Gastroesophageal sphincter (tissue), 4 donors: Measurements from ENCODE around the gene PRR36. TPM values are rescaled to one million over a fixed set of nuclear protein-coding genes. Genes with fewer than 3 reads are reported as not detected.

Source experiments
- ATAC-seq: fragments of 150-250 bp; one replicate; pipeline ENCODE4 v1.9.1; 2016; ENCODE audit warnings: mild to moderate bottlenecking, moderate library complexity
- H3K27ac ChIP-seq, 4 donors: fragments of 200-600 bp; sonication (generic) in 3 of 4; 1 replicate in 3 of 4; 2 replicates in 1 of 4; pipeline ENCODE4 v1.5.1; 2016 to 2019
- H3K27me3 ChIP-seq: fragments of 200-600 bp; sonication (generic); one replicate; pipeline ENCODE4 v1.5.1; 2019
- H3K36me3 ChIP-seq, 2 donors: fragments of 200-600 bp; sonication (generic); one replicate each; pipeline ENCODE4 v1.5.1; 2019; ENCODE audit warnings: control low read depth in 1 of 2
- H3K4me1 ChIP-seq, 3 donors: fragments of 200-600 bp; sonication (generic); 1 replicate in 2 of 3; 2 replicates in 1 of 3; pipeline ENCODE4 v1.5.1; 2016 to 2019; ENCODE audit warnings: control low read depth in 2 of 3
- H3K4me3 ChIP-seq, 2 donors: fragments of 200-600 bp; sonication (generic); one replicate each; pipeline ENCODE4 v1.5.1; 2019; ENCODE audit warnings: mild to moderate bottlenecking in 1 of 2, moderate library complexity in 1 of 2
- H3K9me3 ChIP-seq, 3 donors: fragments of 200-600 bp; sonication (generic); one replicate each; pipeline ENCODE4 v1.5.1; 2017 to 2019; ENCODE audit warnings: control low read depth in 2 of 3
- CTCF ChIP-seq, 4 experiments: fragments of 200-600 bp in 2 of 4; fragments of 450-650 bp in 2 of 4; sonication (generic) in 1 of 4; IDR thresholded peaks; one replicate each; pipeline ENCODE4 v1.5.1; 2017 to 2019; ENCODE audit warnings: antibody characterized with exemption in 4 of 4, mild to moderate bottlenecking in 2 of 4, moderate library complexity in 2 of 4
- EP300 ChIP-seq: sonication (generic); formaldehyde crosslinking; IDR thresholded peaks from one replicate; pipeline ENCODE4 v1.6.1; 2017; ENCODE audit warnings: antibody characterized with exemption, mild to moderate bottlenecking
- POLR2A ChIP-seq, 2 donors: fragments of 450-650 bp; IDR thresholded peaks; one replicate each; pipeline ENCODE4 v1.6.1; 2017; ENCODE audit warnings: antibody characterized with exemption in 2 of 2, mild to moderate bottlenecking in 2 of 2, moderate library complexity in 1 of 2
- POLR2AphosphoS5 ChIP-seq: sonication (generic); formaldehyde crosslinking; IDR thresholded peaks from one replicate; pipeline ENCODE4 v1.6.1; 2017; ENCODE audit warnings: antibody characterized with exemption
- WGBS, 2 donors: methylation state at CpG; one replicate each; pipeline ENCODE4 v1.1.5; 2018; ENCODE audit warnings: low coverage in 1 of 2; 5-methylcytosine and 5-hydroxymethylcytosine counted together
- total RNA-seq, 4 donors: library from RNA; depleted of rRNA; stranded (reverse); fragments of >200 nt; gene quantifications; one replicate each; pipeline ENCODE4 v1.1.0, GENCODE V29; 2016

PRR36 gene
- total RNA-seq, 4 donors from 2014 or later: not detected

DNA sequence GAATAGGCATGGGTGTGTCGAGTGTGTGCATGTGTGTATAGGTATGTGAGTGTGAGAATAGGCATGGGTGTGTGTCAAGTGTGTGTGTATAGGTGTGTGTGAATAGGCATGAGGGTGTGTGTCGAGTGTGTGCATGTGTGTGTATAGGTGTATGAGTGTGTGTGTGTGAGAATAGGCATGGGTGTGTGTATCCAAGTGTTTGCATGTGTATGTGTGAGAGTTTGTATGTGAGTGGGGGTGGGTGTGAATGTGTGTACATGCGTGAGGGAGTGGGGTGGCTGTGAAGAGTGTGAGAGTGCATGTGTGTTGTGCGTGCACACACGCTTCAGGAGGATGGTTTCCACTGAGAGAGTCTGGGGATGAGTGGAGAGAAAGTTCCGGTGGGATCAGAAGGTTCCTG, 30.7 kb downstream of the PRR36 start:
- no peaks in the 10 kb centered on the region for H3K36me3 ChIP-seq
- no peaks in the 10 kb centered on the region for H3K27me3 ChIP-seq
- no peak overlapping the region for H3K27ac ChIP-seq
- H3K4me3 ChIP-seq: no peak overlapping the region
- no peaks in the 10 kb centered on the region for H3K9me3 ChIP-seq
- 82 to 95% methylated on average over 4 to 6 of the region's 6 CpGs for WGBS, 2 donors
- ATAC-seq: no peak
- no peaks in the 10 kb centered on the region for H3K4me1 ChIP-seq
- TF ChIP-seq POLR2A (IDR thresholded peaks at IDR 0.05): no peak
- no peak for TF ChIP-seq CTCF (IDR thresholded peaks at IDR 0.05)
- TF ChIP-seq EP300: no peak
- no peak for TF ChIP-seq POLR2AphosphoS5

DNA sequence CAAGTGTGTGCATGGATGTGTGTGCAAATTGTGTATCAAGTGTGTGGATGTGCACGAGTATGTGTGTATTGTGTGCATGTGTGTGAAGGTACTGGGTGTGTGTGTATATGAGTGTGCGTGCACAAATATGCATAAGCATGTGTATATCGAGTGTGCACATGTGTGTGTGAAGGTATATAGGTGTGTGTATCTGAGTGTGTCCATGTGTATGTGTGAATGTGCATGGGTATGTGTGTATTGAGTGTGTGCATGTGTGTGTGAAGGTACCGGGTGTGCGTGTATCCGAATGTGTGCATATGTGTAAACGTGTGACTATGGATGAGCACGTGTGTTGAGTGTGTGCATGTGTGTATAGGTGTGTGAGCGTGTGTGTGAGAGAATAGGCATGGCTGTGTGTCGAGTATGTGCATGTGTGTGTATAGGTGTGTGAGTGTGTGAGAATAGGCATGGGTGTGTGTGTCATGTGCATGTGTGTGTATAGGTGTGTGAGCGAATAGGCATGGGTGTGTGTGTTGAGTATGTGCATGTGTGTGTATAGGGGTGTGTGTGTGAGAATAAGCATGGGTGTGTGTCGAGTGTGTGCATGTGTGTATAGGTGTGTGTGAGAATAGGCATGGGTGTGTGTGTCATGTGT, 31.4 kb downstream of the PRR36 start:
- Histone ChIP-seq H3K9me3 (no peaks in the 10 kb centered on the region), H3K27me3 (no peaks in the 10 kb centered on the region), H3K4me1 (no peaks in the 10 kb centered on the region), H3K27ac (no peak overlapping the region), H3K36me3 (no peaks in the 10 kb centered on the region), H3K4me3 (no peak overlapping the region)
- no peak for ATAC-seq
- 91 to 92% methylated on average over 9 to 12 of the region's 12 CpGs for WGBS, 2 donors
- TF ChIP-seq CTCF (IDR thresholded peaks at IDR 0.05): no peak
- no peak for TF ChIP-seq POLR2AphosphoS5
- no peak for TF ChIP-seq POLR2A (IDR thresholded peaks at IDR 0.05)
- TF ChIP-seq EP300: no peak

DNA sequence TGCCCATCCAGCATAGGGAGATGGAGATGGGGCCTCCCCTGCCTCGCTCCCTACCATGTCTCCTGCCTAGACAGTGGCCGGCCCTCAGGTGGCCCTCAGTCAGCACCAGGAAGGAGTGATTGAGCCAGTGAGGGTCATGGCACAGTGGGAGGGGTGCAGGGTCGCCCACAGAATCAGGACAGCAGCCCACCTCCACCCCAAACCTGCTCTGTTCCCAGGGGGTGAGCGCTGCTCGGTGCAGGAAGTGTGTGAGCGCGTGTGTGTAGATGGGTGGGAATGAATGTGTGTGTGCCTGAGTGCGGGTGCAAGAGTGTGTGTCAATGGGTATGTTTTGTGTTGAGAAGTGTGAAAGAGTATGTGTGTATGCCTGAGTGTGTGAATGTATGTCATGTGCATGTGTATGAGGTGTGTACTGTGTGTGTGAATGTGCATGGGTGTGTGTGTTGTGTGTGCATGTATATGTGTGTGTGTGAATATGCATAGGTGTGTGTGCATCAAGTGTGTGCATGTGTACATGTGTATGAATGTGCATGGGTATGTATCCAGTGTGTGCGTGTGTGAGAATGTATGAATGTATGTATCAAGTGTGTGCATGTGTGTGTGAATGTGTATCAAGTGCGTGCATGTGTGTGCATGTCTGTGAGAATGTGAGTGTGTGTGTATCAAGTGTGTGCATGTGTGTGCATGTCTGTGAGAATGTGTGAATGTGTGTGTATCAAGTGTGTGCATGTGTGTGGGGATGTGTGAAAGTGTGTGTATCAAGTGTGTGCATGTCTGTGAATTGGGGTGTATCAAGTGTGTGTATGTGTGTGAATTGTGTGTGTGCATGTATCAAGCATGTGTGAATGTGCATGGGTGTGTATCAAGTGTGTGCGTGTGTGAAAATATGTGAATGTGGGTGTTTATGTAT, 32.2 kb downstream of the PRR36 start:
- 69 to 90% methylated on average over 3 to 4 of the region's 11 CpGs for WGBS, 2 donors
- no peak for TF ChIP-seq POLR2A (IDR thresholded peaks at IDR 0.05)
- no peak for TF ChIP-seq EP300
- no peak for TF ChIP-seq POLR2AphosphoS5
- no peak for TF ChIP-seq CTCF (IDR thresholded peaks at IDR 0.05)
- Histone ChIP-seq H3K27ac (no peak overlapping the region), H3K27me3 (no peaks in the 10 kb centered on the region), H3K36me3 (no peaks in the 10 kb centered on the region), H3K4me1 (no peaks in the 10 kb centered on the region), H3K4me3 (no peak overlapping the region), H3K9me3 (no peaks in the 10 kb centered on the region)
- no peak for ATAC-seq

GRCh38 chr19:7840629-7841028, 33.6 kb downstream of the PRR36 start:
- H3K4me1 ChIP-seq: no peaks in the 10 kb centered on the region
- WGBS, 2 donors: 79 to 82% methylated on average over 8 of the region's 8 CpGs
- H3K27ac ChIP-seq: no peak overlapping the region
- TF ChIP-seq POLR2AphosphoS5 (no peak), CTCF (IDR thresholded peaks at IDR 0.05) (no peak), POLR2A (IDR thresholded peaks at IDR 0.05) (no peak), EP300 (no peak)
- no peaks in the 10 kb centered on the region for H3K9me3 ChIP-seq
- H3K27me3 ChIP-seq: no peaks in the 10 kb centered on the region
- no peak overlapping the region for H3K4me3 ChIP-seq
- H3K36me3 ChIP-seq: no peaks in the 10 kb centered on the region
- ATAC-seq: no peak

DNA sequence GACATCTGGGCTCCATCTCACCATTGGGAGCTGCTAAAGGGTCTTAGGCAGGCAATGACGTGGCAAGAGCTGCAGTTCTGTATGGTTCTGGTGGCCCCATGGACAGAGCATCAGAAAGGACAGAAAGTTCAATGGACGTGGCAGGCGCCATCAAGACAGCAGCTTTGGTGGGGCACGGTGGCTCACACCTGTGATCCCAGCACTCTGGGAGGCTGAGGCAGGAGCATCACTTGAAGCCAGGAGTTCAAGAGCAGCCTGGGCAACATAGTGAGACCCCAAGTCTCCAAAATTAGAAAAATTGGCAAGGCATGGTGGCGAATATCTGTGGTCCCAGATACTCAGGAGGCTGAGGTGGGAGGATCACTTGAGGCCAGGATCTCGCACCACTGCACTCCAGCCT, 34.7 kb downstream of the PRR36 start:
- Histone ChIP-seq H3K9me3 (no peaks in the 10 kb centered on the region), H3K27ac (no peak overlapping the region), H3K4me1 (no peaks in the 10 kb centered on the region), H3K4me3 (no peak overlapping the region), H3K36me3 (no peaks in the 10 kb centered on the region), H3K27me3 (no peaks in the 10 kb centered on the region)
- 86 to 100% methylated on average over 3 to 4 of the region's 6 CpGs for WGBS, 2 donors
- ATAC-seq: no peak
- no peak for TF ChIP-seq POLR2A (IDR thresholded peaks at IDR 0.05)
- no peak for TF ChIP-seq POLR2AphosphoS5
- TF ChIP-seq EP300: no peak
- TF ChIP-seq CTCF (IDR thresholded peaks at IDR 0.05): no peak
